HCT116 (cell line): ENCODE data around the gene ADAMTS4.

Experiments used
- EGR1 ChIP-seq: IDR thresholded peaks from 2 replicates; pipeline ENCODE4 v1.6.1; 2012; ENCODE audit warnings: low read depth
- ELF1 ChIP-seq: IDR thresholded peaks from 2 replicates; pipeline ENCODE4 v1.6.1; 2012; ENCODE audit warnings: low read depth, borderline replicate concordance
- EZH2 ChIP-seq: fragments of 200-600 bp; sonication (generic); IDR thresholded peaks from 2 replicates; pipeline ENCODE4 v1.6.1; 2017; ENCODE audit warnings: antibody characterized with exemption, mixed run types
- EZH2phosphoT487 ChIP-seq: fragments of 200-600 bp; IDR thresholded peaks from 2 replicates; pipeline ENCODE4 v1.6.1; 2018; ENCODE audit warnings: antibody characterized with exemption, borderline replicate concordance
- JUND ChIP-seq: IDR thresholded peaks from 2 replicates; pipeline ENCODE4 v1.6.1; 2012
- POLR2A ChIP-seq: IDR thresholded peaks from 2 replicates; pipeline ENCODE4 v1.7.0; 2011; ENCODE audit warnings: borderline replicate concordance; ENCODE audit not compliant: insufficient read depth, insufficient read length; ENCODE audit errors: extremely low read depth
- POLR2AphosphoS5 ChIP-seq: IDR thresholded peaks from 2 replicates; pipeline ENCODE4 v1.6.1; 2011; ENCODE audit warnings: mild to moderate bottlenecking, low read depth, low read length, moderate library complexity
- REST ChIP-seq: IDR thresholded peaks from 2 replicates; pipeline ENCODE4 v1.6.1; 2012; ENCODE audit warnings: low read depth
- ZFX ChIP-seq: fragments of 450-650 bp; IDR thresholded peaks from 2 replicates; pipeline ENCODE4 v1.6.1; 2017
- TF ChIP-seq, protein P1 (sequence below), 3 experiments: fragments of 200-600 bp in 1 of 3; sonication (generic) in 1 of 3; IDR thresholded peaks in 2 of 3; conservative IDR thresholded peaks in 1 of 3; 2 replicates each; pipeline ENCODE4 v1.5.1; 2012 to 2017; ENCODE audit warnings: low read depth in 2 of 3, low read length in 2 of 3, antibody characterized with exemption in 1 of 3, borderline replicate concordance in 1 of 3, control low read depth in 1 of 3, mild to moderate bottlenecking in 1 of 3, mixed read lengths in 1 of 3, mixed run types in 1 of 3, moderate library complexity in 1 of 3; ENCODE audit not compliant: insufficient read depth in 1 of 3
- TF ChIP-seq, protein P2 (sequence below): IDR thresholded peaks from 2 replicates; pipeline ENCODE4 v1.6.1; 2012
- TF ChIP-seq, protein P3 (sequence below): IDR thresholded peaks from 2 replicates; pipeline ENCODE4 v1.6.1; 2012

- TF ChIP-seq, protein P1, sequence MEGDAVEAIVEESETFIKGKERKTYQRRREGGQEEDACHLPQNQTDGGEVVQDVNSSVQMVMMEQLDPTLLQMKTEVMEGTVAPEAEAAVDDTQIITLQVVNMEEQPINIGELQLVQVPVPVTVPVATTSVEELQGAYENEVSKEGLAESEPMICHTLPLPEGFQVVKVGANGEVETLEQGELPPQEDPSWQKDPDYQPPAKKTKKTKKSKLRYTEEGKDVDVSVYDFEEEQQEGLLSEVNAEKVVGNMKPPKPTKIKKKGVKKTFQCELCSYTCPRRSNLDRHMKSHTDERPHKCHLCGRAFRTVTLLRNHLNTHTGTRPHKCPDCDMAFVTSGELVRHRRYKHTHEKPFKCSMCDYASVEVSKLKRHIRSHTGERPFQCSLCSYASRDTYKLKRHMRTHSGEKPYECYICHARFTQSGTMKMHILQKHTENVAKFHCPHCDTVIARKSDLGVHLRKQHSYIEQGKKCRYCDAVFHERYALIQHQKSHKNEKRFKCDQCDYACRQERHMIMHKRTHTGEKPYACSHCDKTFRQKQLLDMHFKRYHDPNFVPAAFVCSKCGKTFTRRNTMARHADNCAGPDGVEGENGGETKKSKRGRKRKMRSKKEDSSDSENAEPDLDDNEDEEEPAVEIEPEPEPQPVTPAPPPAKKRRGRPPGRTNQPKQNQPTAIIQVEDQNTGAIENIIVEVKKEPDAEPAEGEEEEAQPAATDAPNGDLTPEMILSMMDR (IDR thresholded peaks at IDR 0.05 in 2 of 3, conservative IDR thresholded peaks at IDR 0.05 in 1 of 3; ENCODE audit: borderline replicate concordance in 1 of 3, insufficient read depth in 1 of 3, low read depth in 2 of 3, low read length in 2 of 3) = no peak
- TF ChIP-seq, protein P2, sequence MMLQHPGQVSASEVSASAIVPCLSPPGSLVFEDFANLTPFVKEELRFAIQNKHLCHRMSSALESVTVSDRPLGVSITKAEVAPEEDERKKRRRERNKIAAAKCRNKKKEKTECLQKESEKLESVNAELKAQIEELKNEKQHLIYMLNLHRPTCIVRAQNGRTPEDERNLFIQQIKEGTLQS = no peak
- TF ChIP-seq EZH2phosphoT487 (no peak), REST (no peak), EGR1 (no peak), POLR2A (no peak), JUND (no peak), POLR2AphosphoS5 (no peak), ZFX (no peak), EZH2 (no peak), ELF1 (no peak)
- TF ChIP-seq, protein P3, sequence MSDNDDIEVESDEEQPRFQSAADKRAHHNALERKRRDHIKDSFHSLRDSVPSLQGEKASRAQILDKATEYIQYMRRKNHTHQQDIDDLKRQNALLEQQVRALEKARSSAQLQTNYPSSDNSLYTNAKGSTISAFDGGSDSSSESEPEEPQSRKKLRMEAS = no peak
These were observed 7.8 kb downstream of the ADAMTS4 start for GRCh38 chr1:161190962-161191521.
